Activated naive CD8-positive, alpha-beta T cell treated with anti-CD3 and anti-CD28 coated beads for 36 hours (primary cell): ENCODE data around the gene PTPRN2. TPM values are rescaled to one million over a fixed set of nuclear protein-coding genes. Genes with fewer than 3 reads are reported as not detected.

ENCODE experiments used
- DNase-seq: peaks from one replicate; pipeline ENCODE4 v3.0.0; 2021
- H3K27ac Mint-ChIP-seq: one replicate; pipeline ENCODE4 v1.8.0; 2022; ENCODE audit warnings: mild to moderate bottlenecking, moderate library complexity, mixed read lengths
- H3K27me3 Mint-ChIP-seq: one replicate; pipeline ENCODE4 v1.8.0; 2022; ENCODE audit warnings: mild to moderate bottlenecking, mixed read lengths
- H3K36me3 Mint-ChIP-seq: one replicate; pipeline ENCODE4 v1.8.0; 2021; ENCODE audit warnings: mild to moderate bottlenecking, mixed read lengths
- H3K4me1 Mint-ChIP-seq: one replicate; pipeline ENCODE4 v1.8.0; 2021; ENCODE audit warnings: mixed read lengths
- H3K4me3 Mint-ChIP-seq: one replicate; pipeline ENCODE4 v1.8.0; 2022; ENCODE audit warnings: mild to moderate bottlenecking, moderate library complexity, mixed read lengths
- H3K9me3 Mint-ChIP-seq: one replicate; pipeline ENCODE4 v1.8.0; 2022; ENCODE audit warnings: mixed read lengths
- total RNA-seq, 2 experiments: library from RNA; stranded (reverse); gene quantifications; one replicate each; pipeline ENCODE4 v1.2.3, GENCODE V29; 2021

Gene PTPRN2
- total RNA-seq, 2 experiments from 2014 or later: 0.72 to 0.74 TPM

GRCh38 chr7:158114056-158114850 is 473.4 kb downstream of the PTPRN2 start:
- DNase-seq: no peak
- peaks cover 3% of the 10 kb centered on the region for H3K27me3 Mint-ChIP-seq
- H3K36me3 Mint-ChIP-seq: peaks cover 3% of the 10 kb centered on the region
- H3K9me3 Mint-ChIP-seq: peaks cover 21% of the 10 kb centered on the region
- H3K27ac Mint-ChIP-seq: no peak overlapping the region
- no peaks in the 10 kb centered on the region for H3K4me1 Mint-ChIP-seq
- H3K4me3 Mint-ChIP-seq: no peak overlapping the region

GRCh38 chr7:158113321-158114025 is 474.1 kb downstream of the PTPRN2 start:
- Mint-ChIP-seq H3K27ac (no peak overlapping the region), H3K4me3 (no peak overlapping the region), H3K4me1 (no peaks in the 10 kb centered on the region), H3K36me3 (peaks cover 2% of the 10 kb centered on the region), H3K27me3 (peaks cover 7% of the 10 kb centered on the region), H3K9me3 (peaks cover 20% of the 10 kb centered on the region)
- DNase-seq: no peak

- DNase-seq: no peak
- Mint-ChIP-seq H3K36me3 (peaks cover 2% of the 10 kb centered on the region), H3K9me3 (peaks cover 20% of the 10 kb centered on the region), H3K27ac (no peak overlapping the region), H3K4me1 (no peaks in the 10 kb centered on the region), H3K27me3 (peaks cover 14% of the 10 kb centered on the region), H3K4me3 (no peak overlapping the region)
Measured at GRCh38 chr7:158112571-158113320, 474.9 kb downstream of the PTPRN2 start.

- no peaks in the 10 kb centered on the region for H3K4me1 Mint-ChIP-seq
- H3K4me3 Mint-ChIP-seq: no peak overlapping the region
- H3K36me3 Mint-ChIP-seq: peaks cover 2% of the 10 kb centered on the region
- H3K9me3 Mint-ChIP-seq: peaks cover 14% of the 10 kb centered on the region
- no peak overlapping the region for H3K27ac Mint-ChIP-seq
- peaks cover 18% of the 10 kb centered on the region for H3K27me3 Mint-ChIP-seq
- no peak for DNase-seq
Measured at GRCh38 chr7:158111906-158112570, 475.6 kb downstream of the PTPRN2 start.

- Mint-ChIP-seq H3K4me1 (no peaks in the 10 kb centered on the region), H3K27me3 (peaks cover 18% of the 10 kb centered on the region), H3K4me3 (no peak overlapping the region), H3K9me3 (peaks cover 8% of the 10 kb centered on the region), H3K27ac (no peak overlapping the region), H3K36me3 (peaks cover 2% of the 10 kb centered on the region)
- no peak for DNase-seq
Measured at GRCh38 chr7:158111049-158111751, 476.4 kb downstream of the PTPRN2 start.

- H3K27me3 Mint-ChIP-seq: peaks cover 18% of the 10 kb centered on the region
- peaks cover 2% of the 10 kb centered on the region for H3K36me3 Mint-ChIP-seq
- no peaks in the 10 kb centered on the region for H3K4me1 Mint-ChIP-seq
- H3K9me3 Mint-ChIP-seq: peaks cover 8% of the 10 kb centered on the region
- DNase-seq: no peak
- H3K27ac Mint-ChIP-seq: no peak overlapping the region
- H3K4me3 Mint-ChIP-seq: no peak overlapping the region
Measured at GRCh38 chr7:158110661-158111048, 477.0 kb downstream of the PTPRN2 start.

- H3K36me3 Mint-ChIP-seq: peaks cover 2% of the 10 kb centered on the region
- H3K4me1 Mint-ChIP-seq: no peaks in the 10 kb centered on the region
- H3K27me3 Mint-ChIP-seq: peaks cover 18% of the 10 kb centered on the region
- peaks cover 3% of the 10 kb centered on the region for H3K9me3 Mint-ChIP-seq
- H3K27ac Mint-ChIP-seq: no peak overlapping the region
- no peak for DNase-seq
- H3K4me3 Mint-ChIP-seq: no peak overlapping the region
Measured at GRCh38 chr7:158110034-158110590, 477.5 kb downstream of the PTPRN2 start.

GRCh38 chr7:158109364-158110033 is 478.1 kb downstream of the PTPRN2 start:
- Mint-ChIP-seq H3K9me3 (no peaks in the 10 kb centered on the region), H3K27me3 (peaks cover 18% of the 10 kb centered on the region), H3K4me3 (no peak overlapping the region), H3K4me1 (no peaks in the 10 kb centered on the region), H3K36me3 (no peaks in the 10 kb centered on the region), H3K27ac (no peak overlapping the region)
- DNase-seq: no peak

GRCh38 chr7:158108646-158109293 is 478.9 kb downstream of the PTPRN2 start:
- H3K9me3 Mint-ChIP-seq: no peaks in the 10 kb centered on the region
- peaks cover 18% of the 10 kb centered on the region for H3K27me3 Mint-ChIP-seq
- no peaks in the 10 kb centered on the region for H3K4me1 Mint-ChIP-seq
- no peaks in the 10 kb centered on the region for H3K36me3 Mint-ChIP-seq
- no peak for DNase-seq
- H3K4me3 Mint-ChIP-seq: no peak overlapping the region
- no peak overlapping the region for H3K27ac Mint-ChIP-seq

GRCh38 chr7:158107806-158108205 is 479.8 kb downstream of the PTPRN2 start:
- H3K4me1 Mint-ChIP-seq: no peaks in the 10 kb centered on the region
- peaks cover 18% of the 10 kb centered on the region for H3K27me3 Mint-ChIP-seq
- H3K9me3 Mint-ChIP-seq: no peaks in the 10 kb centered on the region
- no peak overlapping the region for H3K4me3 Mint-ChIP-seq
- no peak for DNase-seq
- no peak overlapping the region for H3K27ac Mint-ChIP-seq
- no peaks in the 10 kb centered on the region for H3K36me3 Mint-ChIP-seq

GRCh38 chr7:158106272-158106671 is 481.4 kb downstream of the PTPRN2 start:
- Mint-ChIP-seq H3K36me3 (no peaks in the 10 kb centered on the region), H3K27me3 (peaks cover 22% of the 10 kb centered on the region), H3K27ac (no peak overlapping the region), H3K9me3 (no peaks in the 10 kb centered on the region), H3K4me3 (no peak overlapping the region), H3K4me1 (no peaks in the 10 kb centered on the region)
- DNase-seq: no peak

- no peak for DNase-seq
- H3K27ac Mint-ChIP-seq: no peak overlapping the region
- H3K27me3 Mint-ChIP-seq: peaks cover 16% of the 10 kb centered on the region
- no peaks in the 10 kb centered on the region for H3K4me1 Mint-ChIP-seq
- H3K36me3 Mint-ChIP-seq: no peaks in the 10 kb centered on the region
- H3K9me3 Mint-ChIP-seq: no peaks in the 10 kb centered on the region
- no peak overlapping the region for H3K4me3 Mint-ChIP-seq
Measured at GRCh38 chr7:158103378-158103777, 484.2 kb downstream of the PTPRN2 start.

- Mint-ChIP-seq H3K9me3 (no peaks in the 10 kb centered on the region), H3K4me3 (no peak overlapping the region), H3K4me1 (no peaks in the 10 kb centered on the region), H3K27ac (no peak overlapping the region), H3K27me3 (peaks cover 12% of the 10 kb centered on the region), H3K36me3 (no peaks in the 10 kb centered on the region)
- DNase-seq: no peak
Measured at GRCh38 chr7:158102897-158103296, 484.7 kb downstream of the PTPRN2 start.
